COLO829 (cell line): ENCODE measurements around the gene DOP1A.
"Not testable (repeated sequence)": the region's sequence is repeated elsewhere in the genome, so short reads cannot be mapped to it uniquely, and the experiment has no call there.

ENCODE experiments used
- DNase-seq: peaks from one replicate; pipeline ENCODE4 v3.0.0; 2012; ENCODE audit warnings: low spot score

The DOP1A gene

DNA sequence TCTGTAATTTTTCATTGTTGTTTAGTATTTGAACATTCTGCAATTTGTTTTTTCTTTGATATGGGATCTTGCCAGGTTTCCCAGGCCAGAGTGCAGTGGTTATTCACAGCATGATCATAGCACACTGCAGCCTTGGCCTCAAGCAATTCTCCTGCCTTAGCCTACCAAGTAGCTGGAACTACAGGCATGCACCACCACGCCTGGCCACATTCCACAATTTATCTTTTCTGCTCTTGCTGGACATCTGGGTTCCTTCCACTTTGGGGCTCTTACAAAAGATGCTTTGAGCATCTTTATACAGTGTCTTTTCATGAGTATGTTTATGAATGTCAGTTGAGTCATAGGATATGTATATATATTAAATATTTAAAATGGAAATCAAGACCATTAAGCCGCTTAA, 83.6 kb downstream of the DOP1A start:
- DNase-seq, result peak; percentile 34

DNA sequence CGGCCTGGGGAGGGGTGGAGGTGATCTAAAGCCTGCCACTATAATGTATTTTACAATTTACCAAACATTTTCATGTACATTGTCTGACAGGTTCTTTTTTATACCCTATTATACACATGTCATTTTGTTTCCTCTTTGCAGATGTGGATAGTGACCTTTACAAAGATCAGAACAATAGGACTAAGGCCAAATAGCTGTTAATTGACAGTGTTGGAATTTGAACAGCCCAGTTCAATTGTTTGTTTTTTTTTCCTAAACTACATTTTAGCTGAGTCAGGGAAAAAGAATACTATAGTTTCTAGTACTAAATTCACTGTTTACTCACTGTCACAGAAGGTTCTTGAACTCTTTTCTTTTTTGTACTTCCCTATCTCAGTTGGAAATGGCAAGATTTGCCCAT, 85.4 kb downstream of the DOP1A start:
- no peak for DNase-seq

DNA sequence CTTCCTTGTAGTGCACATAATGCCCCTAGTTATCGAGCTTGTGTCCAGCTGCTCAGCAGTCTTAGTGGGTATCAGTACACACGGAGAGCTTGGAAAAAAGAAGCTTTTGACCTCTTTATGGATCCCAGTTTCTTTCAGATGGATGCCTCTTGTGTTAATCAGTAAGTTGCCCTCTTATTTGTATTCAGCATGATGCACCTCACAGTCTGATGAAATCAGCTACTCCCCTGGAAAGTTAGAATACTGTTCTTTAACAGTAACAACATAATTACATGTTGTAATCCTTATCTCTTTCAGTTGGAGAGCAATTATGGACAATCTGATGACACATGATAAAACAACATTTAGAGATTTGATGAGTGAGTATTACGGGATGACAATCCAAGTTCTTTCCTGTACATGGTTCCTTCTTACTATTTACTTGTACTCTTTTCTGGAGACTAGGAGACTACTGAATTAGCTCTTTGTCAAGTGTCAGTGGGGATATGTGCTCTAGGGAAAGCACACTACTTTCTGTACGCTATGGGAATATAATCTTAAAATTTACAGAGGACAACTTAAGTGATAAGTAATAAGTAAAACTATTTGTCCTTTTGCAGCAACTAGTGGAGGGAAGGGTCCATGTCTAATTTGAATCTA, 86.5 kb downstream of the DOP1A start:
- peak; percentile 12 for DNase-seq

DNA sequence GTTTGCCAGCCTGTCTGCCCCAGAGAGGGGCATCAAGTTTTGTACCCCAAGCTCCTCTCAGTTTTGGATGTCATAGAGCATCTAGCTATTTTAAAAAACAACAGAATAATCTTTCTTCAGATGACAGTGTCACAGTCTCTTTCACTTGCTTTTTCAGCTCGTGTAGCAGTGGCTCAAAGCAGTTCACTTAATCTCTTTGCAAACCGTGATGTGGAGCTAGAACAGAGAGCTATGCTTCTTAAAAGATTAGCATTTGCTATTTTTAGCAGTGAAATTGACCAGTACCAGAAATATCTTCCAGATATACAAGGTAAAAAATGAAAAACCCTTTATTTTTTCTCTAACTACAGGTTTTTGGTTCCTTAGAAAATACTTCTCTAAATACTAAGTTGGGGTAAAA, 88.3 kb downstream of the DOP1A start:
- no peak for DNase-seq

DNA sequence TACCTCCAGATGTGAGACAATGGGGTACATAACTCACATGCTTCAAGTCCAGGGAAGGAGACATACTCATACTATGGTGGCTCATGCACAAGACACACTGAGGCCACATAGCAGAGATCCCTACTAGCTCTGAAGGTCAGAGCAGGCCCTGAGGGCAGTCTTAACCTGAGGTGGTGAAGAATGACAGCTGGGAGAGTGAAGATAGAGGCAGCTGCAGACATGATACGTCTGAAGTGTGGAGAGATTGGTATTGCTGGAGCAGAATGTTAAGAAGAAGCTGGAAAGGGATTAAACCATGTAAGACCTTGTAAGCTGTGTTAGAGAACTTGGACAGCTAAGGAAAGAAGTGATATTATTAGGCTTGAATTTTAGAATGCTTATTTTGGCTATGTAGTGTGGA, 92.7 kb downstream of the DOP1A start:
- DNase-seq, result no peak

DNA sequence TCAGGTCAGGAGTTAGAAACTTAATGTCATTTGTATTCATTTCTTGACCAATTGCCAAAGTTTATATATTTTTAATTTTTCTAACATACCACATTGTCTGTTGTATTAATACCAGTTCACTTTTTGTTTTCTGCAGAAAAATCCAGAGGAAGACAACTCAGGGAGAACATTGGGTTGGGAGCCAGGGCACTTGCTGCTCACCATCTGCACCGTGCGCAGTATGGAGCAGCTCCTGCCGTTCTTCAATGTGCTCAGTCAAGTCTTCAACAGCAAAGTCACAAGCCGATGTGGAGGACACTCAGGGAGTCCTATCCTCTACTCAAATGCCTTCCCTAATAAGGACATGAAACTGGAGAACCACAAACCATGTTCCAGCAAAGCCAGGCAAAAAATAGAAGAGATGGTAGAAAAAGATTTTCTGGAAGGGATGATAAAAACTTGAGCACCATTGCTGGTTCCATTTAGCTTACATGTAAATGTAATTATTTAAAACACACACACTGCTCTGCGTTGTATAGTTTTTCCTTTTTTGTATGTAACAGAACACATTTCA, 100.3 kb downstream of the DOP1A start:
- no peak for DNase-seq

DNA sequence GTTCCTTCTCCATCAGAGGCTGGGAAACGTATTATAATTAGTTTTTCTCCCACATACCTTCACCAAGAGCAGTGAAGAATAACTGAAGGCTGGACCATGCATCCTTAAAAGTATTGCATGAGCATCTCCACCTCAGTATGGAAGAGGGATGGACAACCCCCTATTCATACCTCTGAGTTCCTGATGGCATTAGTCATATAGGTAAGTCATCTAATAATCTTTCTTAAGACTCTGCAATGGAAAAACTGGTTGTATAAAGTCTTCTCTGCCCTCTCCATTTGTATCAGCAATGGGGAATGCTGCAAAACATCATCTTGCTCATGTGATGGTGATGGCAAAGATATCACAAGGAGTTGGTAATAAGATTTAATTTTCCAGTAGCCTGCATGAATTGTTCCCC, 101.1 kb downstream of the DOP1A start:
- no peak for DNase-seq

DNA sequence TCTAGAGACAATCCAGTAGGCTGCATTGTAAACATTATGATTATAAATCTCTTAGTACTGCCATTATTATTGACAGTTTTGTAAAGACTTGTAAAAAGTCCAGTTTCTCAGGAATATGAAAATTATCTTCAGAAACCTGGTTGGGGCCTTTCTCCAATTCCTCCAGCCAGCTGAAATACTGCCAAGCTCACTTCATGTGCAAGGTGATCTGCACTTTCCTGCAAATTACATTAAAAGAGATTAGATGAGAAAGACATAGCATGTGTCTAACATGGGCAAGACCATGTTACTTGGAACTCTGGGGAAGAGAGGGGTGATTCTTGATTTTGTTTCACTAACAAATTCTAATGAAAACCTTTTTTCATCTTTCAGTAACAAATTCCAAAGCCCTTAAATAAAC, 101.6 kb downstream of the DOP1A start:
- no peak for DNase-seq

DNA sequence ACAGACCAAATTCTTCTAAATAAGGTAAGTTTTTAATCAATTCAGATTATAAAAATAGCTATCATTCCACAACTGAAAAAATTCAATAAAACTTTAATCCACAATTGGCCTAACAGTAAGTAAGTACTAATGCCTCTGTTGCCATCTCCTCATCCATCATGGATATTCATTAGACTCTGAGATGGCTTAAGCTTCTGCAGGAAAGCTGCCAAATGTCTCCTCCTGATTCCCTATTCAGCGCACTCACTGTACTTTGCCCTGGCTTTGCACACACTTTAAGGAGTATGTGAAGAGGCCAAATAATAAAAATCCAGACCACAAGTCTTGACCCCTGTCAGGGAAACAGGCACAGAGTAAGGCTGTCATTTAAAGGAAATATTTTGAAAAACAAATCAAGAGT, 102.0 kb downstream of the DOP1A start:
- DNase-seq, result no peak

DNA sequence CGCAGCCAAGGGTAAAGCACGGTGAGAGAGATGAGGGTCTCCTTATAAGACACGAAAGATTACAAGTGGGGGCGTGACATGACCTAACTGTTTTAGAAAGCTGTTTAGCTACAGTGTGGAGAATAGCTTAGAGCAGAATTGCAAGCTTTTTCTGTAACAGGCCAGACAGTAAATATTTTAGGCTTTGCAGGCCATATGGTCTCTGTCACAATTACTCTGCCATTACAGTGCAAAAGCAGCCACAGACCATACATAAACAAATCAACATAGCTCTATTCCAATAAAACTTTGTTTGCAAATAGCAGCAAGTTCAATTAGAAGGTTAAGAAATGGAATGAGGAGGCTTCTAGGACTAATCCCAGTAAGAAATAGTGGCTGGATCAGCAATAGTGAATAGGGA, 108.8 kb downstream of the DOP1A start:
- no peak for DNase-seq

DNA sequence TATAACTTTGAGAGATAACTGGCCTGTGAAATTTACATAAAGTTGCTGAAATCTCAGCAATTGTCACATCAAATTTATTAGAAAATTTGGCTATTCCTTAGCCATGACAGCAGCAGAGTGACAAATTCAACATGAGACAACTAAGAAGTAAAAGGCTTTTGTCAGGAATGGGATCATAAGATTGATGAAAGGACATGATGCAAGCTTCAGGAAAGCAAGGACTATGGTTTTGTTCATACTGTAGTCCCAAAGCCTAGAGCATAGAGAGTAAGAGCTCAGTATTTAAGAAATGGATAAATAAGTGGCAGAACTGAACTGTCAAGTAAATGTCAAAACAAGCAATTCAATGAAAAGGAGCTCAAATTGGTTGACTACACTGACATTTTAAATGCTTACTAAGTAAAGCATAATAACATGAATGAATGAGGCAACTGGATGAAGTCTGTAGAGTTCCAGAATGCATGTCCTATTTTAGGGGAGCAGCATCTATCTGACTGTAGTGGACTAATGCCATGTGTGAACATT, 113.0 kb downstream of the DOP1A start:
- DNase-seq, result no peak

DNA sequence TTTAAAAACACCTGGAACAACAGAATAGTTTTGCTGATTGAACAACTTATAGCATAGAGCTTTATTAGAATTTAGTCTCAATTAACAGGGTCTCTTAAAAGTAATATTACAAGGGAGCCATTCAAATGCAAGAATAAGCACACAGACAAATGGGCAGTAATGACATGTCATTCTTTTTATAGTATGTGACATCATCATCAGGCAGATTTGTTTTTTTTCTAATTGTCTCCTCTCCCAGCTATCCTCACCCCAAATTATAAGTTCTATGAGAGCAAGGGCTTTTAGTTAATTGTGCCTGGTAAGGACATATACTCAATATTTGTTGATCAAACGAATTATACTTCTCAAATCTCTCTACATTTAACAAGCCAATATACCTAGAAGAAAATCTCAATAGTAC, 114.6 kb downstream of the DOP1A start:
- no peak for DNase-seq

DNA sequence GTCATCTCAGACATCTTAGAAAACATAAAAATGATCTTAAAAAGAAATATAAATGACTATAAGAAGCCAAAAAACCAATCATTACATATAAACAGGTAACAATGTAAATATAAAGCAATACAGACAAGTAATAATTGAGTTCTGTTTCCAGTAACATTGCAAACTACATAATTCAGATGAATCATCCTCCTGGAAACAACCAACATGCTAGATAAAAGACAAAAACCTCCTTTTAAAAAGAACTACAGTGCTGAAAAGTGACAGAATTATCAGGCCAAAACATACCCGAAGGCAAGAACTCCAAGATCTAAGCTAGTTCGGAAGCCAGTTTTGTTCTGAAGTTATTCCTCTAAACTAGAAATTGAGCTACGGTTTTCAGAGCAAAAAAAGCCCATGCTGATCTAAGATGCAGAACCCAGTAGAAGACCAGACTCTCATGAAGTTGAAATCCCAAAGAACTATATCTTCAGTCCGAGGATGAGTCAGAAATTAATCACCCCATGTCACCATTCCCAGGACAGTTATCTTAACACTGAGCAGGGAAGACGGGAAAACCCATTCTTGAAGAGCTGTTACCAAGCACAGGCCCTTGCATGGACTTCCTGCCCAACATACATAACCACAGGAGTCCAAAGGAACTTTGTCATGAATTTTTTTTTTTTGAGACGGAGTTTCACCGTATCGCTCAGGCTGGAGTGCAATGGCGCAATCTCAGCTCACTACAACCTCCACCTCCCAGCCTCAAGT, 115.8 kb downstream of the DOP1A start:
- DNase-seq, result peak; percentile 59

DNA sequence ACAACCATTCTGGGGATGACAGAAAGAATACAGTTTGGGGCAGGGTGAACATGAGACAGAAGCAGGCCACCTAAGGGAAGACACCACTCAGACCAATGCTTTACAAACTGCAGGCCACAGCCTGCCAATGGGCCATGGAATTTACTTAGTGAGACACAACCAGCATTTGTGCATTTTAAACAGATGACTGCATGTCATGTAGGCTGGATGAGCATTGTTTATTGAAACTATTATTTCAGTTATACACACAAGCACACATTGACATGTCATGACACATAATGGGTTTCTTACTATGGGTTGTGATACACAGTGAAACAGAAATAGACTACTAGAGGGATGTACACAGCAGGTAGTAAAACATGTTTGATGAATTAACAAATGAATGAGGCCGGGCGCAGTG, 117.6 kb downstream of the DOP1A start:
- no peak for DNase-seq

DNA sequence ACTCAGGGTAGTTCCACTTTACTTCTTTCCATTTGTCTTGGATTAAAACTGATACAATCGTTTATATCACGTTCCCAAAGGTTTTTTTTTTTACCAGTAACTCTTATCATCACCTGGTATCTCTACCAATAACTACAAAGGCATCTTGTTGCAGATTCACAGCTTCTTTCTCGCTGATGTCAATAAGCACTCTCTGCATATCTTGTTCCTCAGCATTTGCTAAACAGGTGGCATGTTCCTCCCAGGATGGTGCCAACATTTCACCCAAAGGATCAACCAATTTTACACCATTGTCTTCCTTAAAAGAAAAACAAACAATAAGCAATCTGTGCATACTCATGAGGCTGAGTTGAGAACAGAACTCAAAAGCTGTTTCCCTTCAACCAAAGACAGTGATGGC, 121.0 kb downstream of the DOP1A start:
- no peak for DNase-seq

DNA sequence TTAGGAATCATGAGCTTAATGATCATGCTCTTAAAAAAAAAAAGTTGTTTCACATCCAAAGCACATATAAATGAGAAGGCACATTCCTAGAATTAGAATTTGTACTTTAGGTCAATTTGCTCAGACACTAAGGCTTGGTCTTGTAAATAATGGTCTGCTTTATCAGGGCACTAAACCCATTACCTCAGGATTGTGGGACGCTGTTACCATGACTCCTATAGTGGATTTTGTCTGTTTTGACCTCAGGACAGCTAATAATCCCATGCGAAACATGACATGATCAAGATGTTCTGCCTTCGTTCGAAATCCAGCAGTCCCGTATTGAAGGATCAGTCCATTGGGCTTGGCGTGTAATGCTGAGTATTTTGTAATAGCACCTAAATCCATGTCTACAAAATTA, 123.2 kb downstream of the DOP1A start:
- no peak for DNase-seq

DNA sequence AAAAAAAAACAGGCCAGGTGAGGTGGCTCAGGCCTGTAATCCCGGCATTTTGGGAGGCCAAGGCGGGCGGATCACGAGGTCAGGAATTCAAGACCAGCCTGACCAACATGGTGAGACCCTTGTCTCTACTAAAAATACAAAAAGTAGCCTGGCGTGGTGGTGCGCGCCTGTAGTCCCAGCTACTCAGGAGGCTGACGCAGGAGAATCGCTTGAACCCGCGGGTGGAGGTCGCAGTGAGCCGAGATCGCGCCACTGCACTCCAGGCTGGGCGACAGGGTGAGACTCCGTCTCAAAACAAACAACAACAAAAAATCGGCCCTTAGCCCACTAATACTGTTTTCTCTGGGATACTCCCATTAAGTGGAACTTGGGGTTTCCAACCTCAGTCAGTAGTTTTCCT, 124.5 kb downstream of the DOP1A start:
- not testable (repeated sequence) for DNase-seq

DNA sequence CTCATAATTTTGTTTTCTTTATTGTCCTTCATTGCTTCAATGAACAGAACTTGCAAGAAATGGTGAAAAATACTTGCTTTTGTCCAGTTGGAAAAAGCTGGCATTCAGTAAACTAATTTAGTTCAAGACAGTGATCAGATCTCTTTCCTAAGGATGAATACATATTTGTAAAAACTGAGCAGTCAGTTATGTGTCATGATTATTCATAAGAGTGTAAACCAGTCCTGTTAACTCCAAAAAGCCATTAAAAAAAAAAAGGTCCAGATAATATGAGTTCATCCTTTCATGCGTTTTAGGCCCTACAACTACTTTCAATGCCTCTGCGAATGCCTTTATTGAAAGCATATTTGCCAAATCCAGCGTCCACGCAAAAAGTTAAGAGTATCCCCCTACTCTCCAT, 125.0 kb downstream of the DOP1A start:
- no peak for DNase-seq

DNA sequence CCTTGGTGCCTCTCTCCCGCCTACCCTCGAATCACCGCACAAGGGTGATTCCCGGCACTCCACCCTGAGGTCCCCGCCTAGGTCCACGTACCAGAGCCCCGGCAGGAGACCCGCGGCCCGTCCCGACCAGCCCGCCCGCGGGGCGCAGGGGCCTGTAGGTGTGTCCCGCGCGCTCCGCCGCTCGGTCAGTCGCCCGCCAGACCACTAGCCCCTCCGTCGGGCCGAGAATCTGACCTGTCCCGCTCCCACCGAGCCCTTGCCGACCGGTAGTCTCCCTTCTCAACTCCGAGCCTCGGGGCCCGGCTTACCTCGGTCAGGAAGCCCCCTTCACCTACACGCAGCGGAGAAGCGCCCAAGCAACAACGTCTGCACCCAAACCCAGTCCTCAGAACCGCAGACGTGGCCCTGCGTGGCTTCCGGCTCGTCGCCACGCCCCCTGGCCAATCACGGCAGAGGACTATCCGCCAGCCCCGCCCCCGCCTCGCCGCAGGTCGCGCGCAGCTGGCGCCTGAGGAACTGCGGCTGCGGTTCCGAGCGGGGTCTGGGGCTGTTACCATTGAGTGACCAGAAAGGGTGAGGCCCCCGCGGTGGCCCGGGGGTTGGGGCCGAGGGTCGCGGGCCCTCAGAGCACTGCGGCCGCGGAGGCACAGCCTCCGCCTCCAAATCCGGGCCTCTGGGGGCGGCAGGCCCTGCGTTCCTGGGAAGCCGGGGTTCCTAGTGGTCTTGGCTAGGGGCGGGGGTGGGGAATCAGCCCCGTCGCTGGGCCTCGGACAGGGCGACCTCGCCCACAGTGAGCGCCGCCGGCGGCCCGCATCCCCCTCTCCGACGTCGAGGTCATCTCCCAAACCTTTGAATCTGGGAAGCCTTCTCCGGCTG, 125.6 kb downstream of the DOP1A start, which contains the start of the genes PGM3 and RWDD2A:
Gene PGM3 (minus strand): TSS at position 395 of the 876 bp plus-strand sequence. CDS start 2,253 bp downstream, outside the sequence.
Gene RWDD2A (plus strand): TSS at position 487 of the 876 bp plus-strand sequence. CDS start 1,095 bp downstream, outside the sequence.
- DNase-seq, result peak; percentile 86

DNA sequence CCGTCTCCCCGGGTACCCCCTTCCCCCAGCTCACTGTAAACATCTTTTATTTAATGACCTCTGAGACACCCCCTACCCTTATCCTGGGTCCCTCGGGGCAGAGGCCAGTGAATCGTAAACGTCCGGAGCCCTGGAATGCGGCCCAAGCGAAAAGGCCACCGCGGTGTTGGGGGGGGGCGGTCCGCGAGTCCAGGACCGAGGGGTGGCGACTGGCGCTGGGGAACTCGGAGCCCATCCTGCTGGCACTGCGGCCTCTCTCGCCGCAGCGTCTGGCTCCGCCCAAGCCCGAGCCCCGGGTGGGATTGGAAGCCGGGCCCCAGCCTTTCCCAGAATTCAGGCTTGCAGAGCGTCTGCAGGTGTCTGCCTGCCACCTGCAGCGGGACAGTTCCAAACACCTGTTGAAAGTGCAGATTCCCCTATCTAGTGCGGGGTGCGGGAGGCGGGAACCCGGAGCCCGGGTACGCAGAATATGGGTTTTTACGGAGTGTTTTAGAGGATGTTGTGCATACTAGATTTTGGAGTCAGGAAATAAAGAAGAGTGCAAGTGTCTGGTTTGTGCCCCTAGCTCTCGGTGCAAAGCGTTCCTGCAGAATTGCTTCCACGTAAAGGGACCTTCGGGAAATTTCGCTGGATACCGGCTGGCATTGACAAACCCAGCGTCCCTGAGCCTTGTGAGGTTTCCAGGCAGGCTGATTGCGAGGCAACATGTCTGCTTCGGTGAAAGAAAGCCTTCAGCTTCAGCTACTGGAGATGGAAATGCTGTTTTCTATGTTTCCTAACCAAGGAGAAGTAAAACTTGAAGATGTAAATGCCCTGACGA, 126.5 kb downstream of the DOP1A start:
- no peak for DNase-seq

DNA sequence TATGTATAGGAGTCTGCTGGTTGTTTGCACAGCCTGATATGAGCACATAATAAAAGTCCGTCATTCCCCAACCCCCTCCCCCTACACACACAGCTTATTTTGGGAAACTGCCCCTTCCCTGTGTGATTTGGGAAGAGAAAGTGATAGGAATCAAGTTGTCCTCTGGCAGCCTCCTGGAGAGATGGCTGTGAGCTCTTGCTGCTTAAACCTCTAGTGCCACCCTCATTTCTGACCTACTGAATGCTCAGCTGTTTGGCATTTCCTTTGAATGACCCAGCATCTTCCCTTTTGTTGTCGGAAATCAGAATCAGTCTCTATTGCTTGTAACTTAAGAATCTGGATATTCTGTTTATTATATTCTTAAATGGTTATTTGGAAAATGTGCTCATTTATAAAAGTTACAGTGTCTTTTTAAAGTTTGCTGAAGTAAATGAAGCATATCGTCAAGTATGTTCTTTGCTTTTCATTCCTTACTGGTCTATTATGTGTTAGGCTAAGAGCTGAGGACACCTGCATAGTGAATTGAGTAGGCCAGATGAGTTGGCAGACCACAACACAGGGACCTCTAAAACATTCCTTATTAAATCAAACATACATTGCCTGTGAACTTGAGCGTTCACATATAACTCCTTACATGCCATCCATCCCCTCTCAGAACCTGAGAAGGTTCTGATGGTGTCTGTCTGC, 131.2 kb downstream of the DOP1A start:
- DNase-seq, result no peak
